HFF-Myc (cell line): ENCODE results near the gene PTPN4.

ENCODE experiments used
- DNase-seq: peaks from one replicate; pipeline ENCODE4 v3.0.0-alpha.2; 2011; ENCODE audit warnings: low read depth; ENCODE audit errors: extremely low read depth
- H3K4me3 ChIP-seq: replicated peaks from 2 replicates; pipeline ENCODE4 v1.5.1; 2011; ENCODE audit warnings: low read depth, mild to moderate bottlenecking, control low read depth, low read length
- CTCF ChIP-seq: IDR thresholded peaks from 2 replicates; pipeline ENCODE4 v1.5.1; 2012; ENCODE audit warnings: mild to moderate bottlenecking, low read depth, low read length, control low read depth; ENCODE audit errors: missing control alignments

PTPN4 gene

GRCh38 chr2:119739580-119740255 lies 20.0 kb upstream of the PTPN4 start:
- TF ChIP-seq CTCF = no peak
- H3K4me3 ChIP-seq = no peak overlapping the region
- DNase-seq = no peak

GRCh38 chr2:119741001-119741400 lies 18.7 kb upstream of the PTPN4 start:
- no peak for TF ChIP-seq CTCF
- H3K4me3 ChIP-seq = no peak overlapping the region
- DNase-seq = no peak

- DNase-seq = no peak
- H3K4me3 ChIP-seq = no peak overlapping the region
- TF ChIP-seq CTCF = no peak
Measured at GRCh38 chr2:119741868-119742267, 17.9 kb upstream of the PTPN4 start.

- H3K4me3 ChIP-seq = no peak overlapping the region
- no peak for DNase-seq
- no peak for TF ChIP-seq CTCF
Measured at GRCh38 chr2:119744335-119744939, 15.3 kb upstream of the PTPN4 start.

GRCh38 chr2:119745566-119745965 lies 14.2 kb upstream of the PTPN4 start:
- H3K4me3 ChIP-seq = no peak overlapping the region
- TF ChIP-seq CTCF = no peak
- no peak for DNase-seq

- H3K4me3 ChIP-seq = no peak overlapping the region
- TF ChIP-seq CTCF = no peak
Measured at GRCh38 chr2:119746836-119747686, 12.7 kb upstream of the PTPN4 start.

More at GRCh38 chr2:119746836-119747686, 12.7 kb upstream of the PTPN4 start:
- DNase-seq = no peak
